Sigmoid colon (tissue), 4 donors: ENCODE results near the gene IL1RAPL1.

Source experiments
- CTCF ChIP-seq, 4 experiments: fragments of 450-650 bp in 3 of 4; fragments of 200-600 bp in 1 of 4; IDR thresholded peaks; one replicate each; pipeline ENCODE4 v1.5.1; 2016 to 2019; ENCODE audit warnings: antibody characterized with exemption in 4 of 4, mild to moderate bottlenecking in 3 of 4, moderate library complexity in 2 of 4
- EP300 ChIP-seq, 4 donors: sonication (generic); formaldehyde crosslinking; IDR thresholded peaks; one replicate each; pipeline ENCODE4 v1.6.1; 2017; ENCODE audit warnings: antibody characterized with exemption in 4 of 4
- POLR2A ChIP-seq, 2 donors: fragments of 450-650 bp; IDR thresholded peaks; one replicate each; pipeline ENCODE4 v1.6.1; 2016; ENCODE audit warnings: antibody characterized with exemption in 2 of 2, mild to moderate bottlenecking in 2 of 2, moderate library complexity in 2 of 2
- POLR2AphosphoS5 ChIP-seq, 4 donors: sonication (generic); formaldehyde crosslinking; IDR thresholded peaks; one replicate each; pipeline ENCODE4 v1.6.1; 2017; ENCODE audit warnings: antibody characterized with exemption in 4 of 4

- TF ChIP-seq CTCF (IDR thresholded peaks at IDR 0.05) (no peak), POLR2A (IDR thresholded peaks at IDR 0.05) (no peak), POLR2AphosphoS5 (IDR thresholded peaks at IDR 0.05) (no peak), EP300 (IDR thresholded peaks at IDR 0.05) (no peak)
These were observed 38.0 kb downstream of the IL1RAPL1 start for GRCh38 chrX:28625223-28625622.
